Neural progenitor cell (in vitro differentiated cells): ENCODE data around the gene SLC7A6. TPM values are rescaled to one million over a fixed set of nuclear protein-coding genes. Genes with fewer than 3 reads are reported as not detected.

ENCODE experiments used
- DNase-seq: peaks from one replicate; pipeline ENCODE4 v3.0.0-alpha.2; 2016; ENCODE audit warnings: low spot score
- H2AFZ ChIP-seq: fragments of 200-600 bp; sonication (generic); replicated peaks from 2 replicates; pipeline ENCODE4 v1.6.1; 2016; ENCODE audit warnings: antibody characterized with exemption
- H3F3A ChIP-seq: fragments of 200-600 bp; sonication (generic); 2 replicates; pipeline ENCODE4 v1.6.1; 2016; ENCODE audit warnings: antibody characterized with exemption, low read depth
- H3K27ac ChIP-seq: fragments of 200-600 bp; sonication (generic); 2 replicates; pipeline ENCODE4 v1.5.1; 2016; ENCODE audit warnings: mild to moderate bottlenecking
- H3K27me3 ChIP-seq: fragments of 200-600 bp; sonication (generic); 2 replicates; pipeline ENCODE4 v1.6.1; 2016; ENCODE audit warnings: mild to moderate bottlenecking, moderate library complexity
- H3K36me3 ChIP-seq: fragments of 200-600 bp; sonication (generic); 2 replicates; pipeline ENCODE4 v1.5.1; 2016
- H3K4me1 ChIP-seq: fragments of 200-600 bp; sonication (generic); 2 replicates; pipeline ENCODE4 v1.6.1; 2016; ENCODE audit warnings: mixed run types
- H3K4me2 ChIP-seq: fragments of 200-600 bp; sonication (generic); 2 replicates; pipeline ENCODE4 v1.6.1; 2016
- H3K4me3 ChIP-seq: fragments of 200-600 bp; sonication (generic); 2 replicates; pipeline ENCODE4 v1.5.1; 2016
- H3K79me2 ChIP-seq: fragments of 200-600 bp; sonication (generic); 2 replicates; pipeline ENCODE4 v1.6.1; 2016; ENCODE audit warnings: low read depth
- H3K9ac ChIP-seq: fragments of 200-600 bp; sonication (generic); 2 replicates; pipeline ENCODE4 v1.6.1; 2016
- H3K9me3 ChIP-seq: fragments of 200-600 bp; sonication (generic); 2 replicates; pipeline ENCODE4 v1.5.1; 2016; ENCODE audit warnings: low read depth
- H4K20me1 ChIP-seq: fragments of 200-600 bp; sonication (generic); 2 replicates; pipeline ENCODE4 v1.6.1; 2016; ENCODE audit warnings: low read depth
- H3K27ac Mint-ChIP-seq: 3 replicates; pipeline ENCODE4 v1.8.0; 2021; ENCODE audit warnings: mixed read lengths
- H3K27me3 Mint-ChIP-seq: 2 replicates; pipeline ENCODE4 v1.8.0; 2022; ENCODE audit warnings: low read depth, mild to moderate bottlenecking, inconsistent platforms, moderate library complexity, mixed read lengths; ENCODE audit not compliant: insufficient read depth
- H3K36me3 Mint-ChIP-seq: 3 replicates; pipeline ENCODE4 v1.8.0; 2021; ENCODE audit warnings: mixed read lengths
- H3K4me1 Mint-ChIP-seq: 3 replicates; pipeline ENCODE4 v1.8.0; 2021; ENCODE audit warnings: mixed read lengths
- H3K4me3 Mint-ChIP-seq: 3 replicates; pipeline ENCODE4 v1.8.0; 2021; ENCODE audit warnings: mild to moderate bottlenecking, moderate library complexity, mixed read lengths
- H3K9me3 Mint-ChIP-seq: 3 replicates; pipeline ENCODE4 v1.8.0; 2020; ENCODE audit warnings: mixed read lengths
- EZH2 ChIP-seq: fragments of 200-600 bp; sonication (generic); IDR thresholded peaks from 2 replicates; pipeline ENCODE4 v1.6.1; 2017; ENCODE audit warnings: antibody characterized with exemption, mild to moderate bottlenecking, moderate library complexity
- EZH2phosphoT487 ChIP-seq: fragments of 200-600 bp; sonication (generic); IDR thresholded peaks from 2 replicates; pipeline ENCODE4 v1.6.1; 2017; ENCODE audit warnings: antibody characterized with exemption
- total RNA-seq: library from RNA; depleted of rRNA; stranded (reverse); fragments of >200 nt; gene quantifications from 2 replicates; pipeline ENCODE4 v1.2.3, GENCODE V29; 2015; ENCODE audit warnings: low replicate concordance
- TF ChIP-seq, protein P1 (sequence below): fragments of 200-600 bp; sonication (generic); IDR thresholded peaks from 2 replicates; pipeline ENCODE4 v1.5.1; 2017; ENCODE audit warnings: antibody characterized with exemption, mild to moderate bottlenecking

SLC7A6 gene
- total RNA-seq, 1 donor from 2014 or later, result 5.6 TPM

DNA sequence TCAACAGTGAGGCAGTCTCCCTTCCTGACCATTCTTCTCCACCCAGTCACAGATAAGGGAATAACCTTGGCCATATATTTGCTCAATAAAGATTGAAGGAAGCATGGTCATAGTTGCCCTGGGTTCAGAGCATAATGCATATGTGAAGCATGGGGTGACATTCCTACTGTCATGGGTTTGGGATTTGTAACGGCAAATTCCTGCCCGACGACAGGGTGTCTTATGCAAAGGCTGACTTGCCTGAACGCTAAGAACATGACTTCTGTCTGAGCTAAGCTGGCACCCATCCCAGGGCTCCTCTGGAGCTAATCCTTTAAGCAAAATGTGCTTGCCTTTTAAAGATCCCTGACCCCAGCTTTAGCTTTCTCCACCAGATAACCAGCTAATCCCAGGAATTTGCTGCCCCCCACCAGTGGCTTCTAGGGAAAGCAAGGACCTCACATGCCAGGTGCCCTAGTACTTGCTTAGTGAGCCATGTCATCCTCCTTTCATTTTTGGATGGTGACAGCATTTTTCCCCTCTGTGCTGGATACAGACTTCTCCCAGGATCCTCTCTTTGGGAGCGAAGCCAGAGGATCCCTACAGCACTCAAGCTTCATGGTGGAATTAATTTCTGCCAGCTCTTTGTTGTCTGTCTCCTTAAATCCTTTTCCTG is 34.7 kb downstream of the SLC7A6 start:
- Mint-ChIP-seq H3K36me3 (peaks cover 23% of the 10 kb centered on the region), H3K27me3 (no peaks in the 10 kb centered on the region), H3K4me3 (no peak overlapping the region), H3K27ac (no peak overlapping the region), H3K9me3 (no peaks in the 10 kb centered on the region), H3K4me1 (peaks cover 19% of the 10 kb centered on the region)
- peak overlapping the region; percentile 55 for H3K27ac ChIP-seq
- H3K4me2 ChIP-seq, result no peak overlapping the region
- TF ChIP-seq EZH2phosphoT487 (no peak), EZH2 (no peak)
- TF ChIP-seq, protein P1, sequence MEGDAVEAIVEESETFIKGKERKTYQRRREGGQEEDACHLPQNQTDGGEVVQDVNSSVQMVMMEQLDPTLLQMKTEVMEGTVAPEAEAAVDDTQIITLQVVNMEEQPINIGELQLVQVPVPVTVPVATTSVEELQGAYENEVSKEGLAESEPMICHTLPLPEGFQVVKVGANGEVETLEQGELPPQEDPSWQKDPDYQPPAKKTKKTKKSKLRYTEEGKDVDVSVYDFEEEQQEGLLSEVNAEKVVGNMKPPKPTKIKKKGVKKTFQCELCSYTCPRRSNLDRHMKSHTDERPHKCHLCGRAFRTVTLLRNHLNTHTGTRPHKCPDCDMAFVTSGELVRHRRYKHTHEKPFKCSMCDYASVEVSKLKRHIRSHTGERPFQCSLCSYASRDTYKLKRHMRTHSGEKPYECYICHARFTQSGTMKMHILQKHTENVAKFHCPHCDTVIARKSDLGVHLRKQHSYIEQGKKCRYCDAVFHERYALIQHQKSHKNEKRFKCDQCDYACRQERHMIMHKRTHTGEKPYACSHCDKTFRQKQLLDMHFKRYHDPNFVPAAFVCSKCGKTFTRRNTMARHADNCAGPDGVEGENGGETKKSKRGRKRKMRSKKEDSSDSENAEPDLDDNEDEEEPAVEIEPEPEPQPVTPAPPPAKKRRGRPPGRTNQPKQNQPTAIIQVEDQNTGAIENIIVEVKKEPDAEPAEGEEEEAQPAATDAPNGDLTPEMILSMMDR, result no peak
- peak; percentile 63 for DNase-seq
- H3K36me3 ChIP-seq, result no peaks in the 10 kb centered on the region
- no peaks in the 10 kb centered on the region for H3K79me2 ChIP-seq
- no peaks in the 10 kb centered on the region for H3K9me3 ChIP-seq
- no peak overlapping the region for H3K4me3 ChIP-seq
- H3F3A ChIP-seq, result peaks cover 8% of the 10 kb centered on the region
- no peaks in the 10 kb centered on the region for H3K27me3 ChIP-seq
- H3K9ac ChIP-seq, result no peak overlapping the region
- H3K4me1 ChIP-seq, result no peaks in the 10 kb centered on the region
- no peak overlapping the region for H2AFZ ChIP-seq
- H4K20me1 ChIP-seq, result peaks cover 11% of the 10 kb centered on the region

DNA sequence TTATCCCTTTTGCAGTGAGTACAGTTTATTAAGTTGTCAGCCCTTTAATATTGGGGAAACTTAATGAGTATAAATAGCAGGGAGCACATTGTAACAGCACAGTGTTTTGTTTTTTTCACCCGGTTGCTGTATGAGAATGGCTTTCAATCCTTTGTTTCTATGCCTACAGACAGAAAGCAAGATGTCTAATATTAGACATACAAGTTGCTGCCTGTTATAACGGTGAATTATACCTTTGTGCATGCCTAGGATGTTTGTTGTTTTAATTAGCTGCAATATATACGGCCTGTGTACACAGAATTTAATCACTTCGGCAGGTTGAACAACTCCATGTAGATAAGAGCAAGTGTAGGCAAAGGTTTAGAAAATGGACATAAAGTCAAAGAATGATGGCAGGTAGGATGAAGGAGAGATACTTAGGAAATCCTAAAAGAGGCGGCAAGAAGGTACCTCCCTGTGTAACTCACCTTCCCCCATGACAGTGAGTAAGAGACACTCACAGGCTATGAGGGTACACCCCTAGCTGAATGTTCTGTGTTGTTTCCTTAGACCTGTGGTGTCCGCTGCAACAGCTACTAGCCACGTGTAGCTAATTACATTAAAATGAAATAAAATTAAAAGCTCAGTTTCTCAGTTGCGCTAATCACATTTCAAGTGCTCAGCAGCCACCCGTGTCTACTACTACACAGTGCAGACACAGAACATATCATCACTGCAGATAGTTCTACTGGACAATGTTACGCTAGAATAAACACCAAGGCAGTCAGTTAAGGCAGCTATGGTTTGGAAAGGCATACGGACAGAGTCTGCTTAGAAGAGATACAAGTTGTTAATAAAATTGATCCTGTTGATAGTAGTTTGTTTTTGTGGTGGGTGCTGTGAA is 35.5 kb downstream of the SLC7A6 start:
- no peak overlapping the region for H2AFZ ChIP-seq
- peak overlapping the region; percentile 55 for H3K27ac ChIP-seq
- peaks cover 8% of the 10 kb centered on the region for H3F3A ChIP-seq
- no peaks in the 10 kb centered on the region for H3K27me3 Mint-ChIP-seq
- H3K9ac ChIP-seq, result no peak overlapping the region
- peaks cover 24% of the 10 kb centered on the region for H3K36me3 Mint-ChIP-seq
- H3K9me3 ChIP-seq, result no peaks in the 10 kb centered on the region
- no peak overlapping the region for H3K4me2 ChIP-seq
- no peaks in the 10 kb centered on the region for H3K9me3 Mint-ChIP-seq
- DNase-seq, result no peak
- H3K27ac Mint-ChIP-seq, result no peak overlapping the region
- no peaks in the 10 kb centered on the region for H3K79me2 ChIP-seq
- TF ChIP-seq EZH2phosphoT487, result no peak
- no peak for TF ChIP-seq EZH2
- TF ChIP-seq, protein P1, result no peak
- H3K4me1 ChIP-seq, result no peaks in the 10 kb centered on the region
- H3K36me3 ChIP-seq, result no peaks in the 10 kb centered on the region
- no peak overlapping the region for H3K4me3 Mint-ChIP-seq
- peaks cover 11% of the 10 kb centered on the region for H4K20me1 ChIP-seq
- no peaks in the 10 kb centered on the region for H3K27me3 ChIP-seq
- peaks cover 19% of the 10 kb centered on the region for H3K4me1 Mint-ChIP-seq
- no peak overlapping the region for H3K4me3 ChIP-seq

DNA sequence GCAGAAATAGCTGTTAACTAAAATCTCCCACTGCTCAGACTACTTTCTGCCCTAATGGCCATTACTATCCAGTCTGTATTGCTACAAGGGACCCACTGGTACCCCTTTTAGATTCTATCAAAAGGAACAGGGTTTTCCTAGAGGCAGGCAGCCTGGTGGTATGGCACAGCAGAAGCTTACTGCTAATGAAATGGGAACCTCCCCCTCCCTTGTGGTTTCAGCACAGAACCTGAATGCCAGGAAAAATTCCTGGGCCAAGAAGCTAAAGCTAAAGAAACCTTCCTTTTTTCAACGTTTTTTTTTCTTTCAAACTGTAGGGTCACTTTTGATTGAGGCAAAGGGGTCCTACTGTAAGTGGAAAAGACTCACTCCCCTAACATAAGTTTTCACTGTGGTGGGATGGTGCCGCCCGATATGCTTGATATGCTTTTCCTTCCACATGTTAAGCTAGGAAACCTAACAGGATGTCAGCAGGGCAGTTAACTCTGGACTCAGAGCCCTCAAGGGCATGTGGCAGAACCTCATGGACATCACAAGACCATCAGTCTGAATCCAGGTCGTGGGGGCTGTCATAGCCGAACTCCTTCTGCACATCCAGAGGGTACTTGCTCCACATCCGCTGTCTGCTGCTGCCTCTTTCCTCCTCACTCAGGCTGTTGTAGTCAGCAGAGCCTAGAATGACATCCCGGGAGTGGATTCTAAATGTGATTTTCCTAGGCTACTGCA is 36.6 kb downstream of the SLC7A6 start:
- no peaks in the 10 kb centered on the region for H3K9me3 ChIP-seq
- H3K27ac ChIP-seq, result no peak overlapping the region
- H3K27me3 Mint-ChIP-seq, result no peaks in the 10 kb centered on the region
- no peak overlapping the region for H3K4me2 ChIP-seq
- H3K27ac Mint-ChIP-seq, result no peak overlapping the region
- no peaks in the 10 kb centered on the region for H3K4me1 ChIP-seq
- H2AFZ ChIP-seq, result no peak overlapping the region
- H3K4me3 ChIP-seq, result no peak overlapping the region
- no peaks in the 10 kb centered on the region for H3K9me3 Mint-ChIP-seq
- H3K79me2 ChIP-seq, result no peaks in the 10 kb centered on the region
- H3K9ac ChIP-seq, result no peak overlapping the region
- peaks cover 26% of the 10 kb centered on the region for H3K36me3 Mint-ChIP-seq
- peaks cover 19% of the 10 kb centered on the region for H3K4me1 Mint-ChIP-seq
- H3K27me3 ChIP-seq, result no peaks in the 10 kb centered on the region
- no peak overlapping the region for H3K4me3 Mint-ChIP-seq
- TF ChIP-seq, protein P1, result no peak
- TF ChIP-seq EZH2 (no peak), EZH2phosphoT487 (no peak)
- no peaks in the 10 kb centered on the region for H3K36me3 ChIP-seq
- peaks cover 15% of the 10 kb centered on the region for H4K20me1 ChIP-seq
- peaks cover 8% of the 10 kb centered on the region for H3F3A ChIP-seq
- DNase-seq, result no peak
